Coronary artery (tissue), 2 donors: ENCODE measurements around the gene MIA2.
"Not testable (repeated sequence)": the region's sequence is repeated elsewhere in the genome, so short reads cannot be mapped to it uniquely, and the experiment has no call there.

Experiments used
- DNase-seq: peaks from one replicate; pipeline ENCODE4 v3.0.0-alpha.2; 2017; ENCODE audit warnings: low spot score
- H3K27ac ChIP-seq, 2 donors: fragments of 200-600 bp; sonication (generic); one replicate each; pipeline ENCODE4 v1.5.1; 2016 to 2019
- H3K4me3 ChIP-seq: fragments of 200-600 bp; sonication (generic); 2 replicates; pipeline ENCODE4 v1.5.1; 2016; ENCODE audit warnings: mild to moderate bottlenecking, moderate library complexity
- CTCF ChIP-seq: fragments of 200-600 bp; sonication (generic); IDR thresholded peaks from one replicate; pipeline ENCODE4 v1.5.1; 2019; ENCODE audit warnings: antibody characterized with exemption

Gene MIA2

GRCh38 chr14:39322807-39323206 is 89.1 kb downstream of the MIA2 start:
- no peak for TF ChIP-seq CTCF
- DNase-seq = no peak
- no peak overlapping the region for H3K4me3 ChIP-seq
- H3K27ac ChIP-seq = no peak overlapping the region

- no peak overlapping the region for H3K4me3 ChIP-seq
- TF ChIP-seq CTCF = no peak
Observed at GRCh38 chr14:39324097-39324496, 90.4 kb downstream of the MIA2 start.

GRCh38 chr14:39339003-39339402 is 105.3 kb downstream of the MIA2 start:
- TF ChIP-seq CTCF = no peak
- DNase-seq = no peak
- no peak overlapping the region for H3K4me3 ChIP-seq
- H3K27ac ChIP-seq = no peak overlapping the region

More at GRCh38 chr14:39324097-39324496, 90.4 kb downstream of the MIA2 start:
- no peak for DNase-seq
- H3K27ac ChIP-seq = no peak overlapping the region

GRCh38 chr14:39341126-39341525 is 107.4 kb downstream of the MIA2 start:
- H3K27ac ChIP-seq, H3K4me3 ChIP-seq, DNase-seq: not testable (repeated sequence)

- no peak for TF ChIP-seq CTCF
- Histone ChIP-seq H3K4me3 (no peak overlapping the region), H3K27ac (no peak overlapping the region)
- DNase-seq = no peak
Observed at GRCh38 chr14:39342768-39343167, 109.1 kb downstream of the MIA2 start.

GRCh38 chr14:39343614-39344013 is 109.9 kb downstream of the MIA2 start:
- Histone ChIP-seq H3K27ac (no peak overlapping the region), H3K4me3 (no peak overlapping the region)
- DNase-seq = no peak
- TF ChIP-seq CTCF = no peak

- H3K27ac ChIP-seq = no peak overlapping the region
- H3K4me3 ChIP-seq = no peak overlapping the region
- no peak for DNase-seq
- no peak for TF ChIP-seq CTCF
Observed at GRCh38 chr14:39350866-39351265, 117.2 kb downstream of the MIA2 start.

GRCh38 chr14:39351708-39352107 is 118.0 kb downstream of the MIA2 start:
- no peak overlapping the region for H3K4me3 ChIP-seq
- DNase-seq = no peak
- H3K27ac ChIP-seq = no peak overlapping the region
- no peak for TF ChIP-seq CTCF

- H3K4me3 ChIP-seq, DNase-seq, H3K27ac ChIP-seq: not testable (repeated sequence)
Observed at GRCh38 chr14:39359069-39359468, 125.4 kb downstream of the MIA2 start.
